ENCODE measurements around the gene ZNF500. TPM values are rescaled to one million over a fixed set of nuclear protein-coding genes. Genes with fewer than 3 reads are reported as not detected.
A peak's percentile ranks its signal among the peaks of the same experiment; 100 is the strongest.

The ZNF500 gene
- total RNA-seq, 1 donor from 2014 or later: 5.8 TPM

GRCh38 chr16:4734730-4735535 lies 32.0 kb downstream of the ZNF500 start:
- H3K27me3 ChIP-seq (ENCODE audit: control insufficient read depth, insufficient read depth, low read length): no peaks in the 10 kb centered on the region
- TF ChIP-seq, protein P1, sequence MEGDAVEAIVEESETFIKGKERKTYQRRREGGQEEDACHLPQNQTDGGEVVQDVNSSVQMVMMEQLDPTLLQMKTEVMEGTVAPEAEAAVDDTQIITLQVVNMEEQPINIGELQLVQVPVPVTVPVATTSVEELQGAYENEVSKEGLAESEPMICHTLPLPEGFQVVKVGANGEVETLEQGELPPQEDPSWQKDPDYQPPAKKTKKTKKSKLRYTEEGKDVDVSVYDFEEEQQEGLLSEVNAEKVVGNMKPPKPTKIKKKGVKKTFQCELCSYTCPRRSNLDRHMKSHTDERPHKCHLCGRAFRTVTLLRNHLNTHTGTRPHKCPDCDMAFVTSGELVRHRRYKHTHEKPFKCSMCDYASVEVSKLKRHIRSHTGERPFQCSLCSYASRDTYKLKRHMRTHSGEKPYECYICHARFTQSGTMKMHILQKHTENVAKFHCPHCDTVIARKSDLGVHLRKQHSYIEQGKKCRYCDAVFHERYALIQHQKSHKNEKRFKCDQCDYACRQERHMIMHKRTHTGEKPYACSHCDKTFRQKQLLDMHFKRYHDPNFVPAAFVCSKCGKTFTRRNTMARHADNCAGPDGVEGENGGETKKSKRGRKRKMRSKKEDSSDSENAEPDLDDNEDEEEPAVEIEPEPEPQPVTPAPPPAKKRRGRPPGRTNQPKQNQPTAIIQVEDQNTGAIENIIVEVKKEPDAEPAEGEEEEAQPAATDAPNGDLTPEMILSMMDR (IDR thresholded peaks at IDR 0.05; ENCODE audit: insufficient read depth, low read length, severe bottlenecking): no peak
- FAIRE-seq (no peak), DNase-seq (ENCODE audit: low read depth) (peak; percentile 45)
- peak overlapping the region; percentile 98 for H3K4me3 ChIP-seq (ENCODE audit: low read depth, low read length)
- H3K36me3 ChIP-seq (ENCODE audit: control insufficient read depth, insufficient read depth, low read length): peaks cover 2% of the 10 kb centered on the region

DNA sequence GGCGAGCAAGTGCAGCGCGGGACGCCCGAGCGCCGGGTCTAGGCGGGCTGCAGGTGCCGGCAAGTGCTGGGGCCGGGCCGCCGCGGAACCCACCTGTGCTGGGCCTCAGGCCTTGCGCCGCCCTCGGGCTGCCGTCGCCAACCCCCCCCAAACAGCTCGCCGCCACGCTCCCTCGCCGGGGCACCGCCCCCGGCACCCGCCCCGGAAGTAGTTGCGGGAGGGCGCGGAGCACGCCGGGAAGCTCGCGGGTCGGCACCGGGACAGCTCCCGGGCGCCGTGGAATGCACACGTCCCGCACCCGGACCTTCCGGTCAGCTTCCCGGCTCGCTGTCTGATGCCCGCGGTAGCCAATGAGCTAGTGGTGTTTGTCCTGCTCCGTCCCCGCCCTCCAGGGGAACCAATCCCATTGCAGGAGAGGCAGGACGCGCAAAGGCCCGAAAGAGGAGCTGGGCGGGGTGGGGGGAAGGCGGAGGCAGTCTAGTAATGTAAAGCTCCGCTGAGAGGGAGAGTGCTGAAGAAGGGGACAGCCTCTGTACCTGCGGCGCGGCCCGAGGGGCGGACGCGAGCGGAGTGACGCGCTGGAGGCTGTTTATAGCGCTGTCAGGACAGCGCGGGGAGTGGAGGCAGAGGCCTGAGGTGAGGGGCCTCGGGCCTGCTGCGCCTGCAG lies 32.8 kb downstream of the ZNF500 start, which contains the start of the genes ANKS3 and DNAAF8:
Gene ANKS3, minus strand, starts transcription at position 209 of the 667 bp plus-strand sequence. CDS start 4,122 bp downstream, outside the sequence.
Gene DNAAF8, plus strand, starts transcription at position 475 of the 667 bp plus-strand sequence. CDS start 1,978 bp downstream, outside the sequence.
- FAIRE-seq (no peak), DNase-seq (ENCODE audit: low read depth) (peak; percentile 91)
- TF ChIP-seq, protein P1 (IDR thresholded peaks at IDR 0.05; ENCODE audit: insufficient read depth, low read length, severe bottlenecking): no peak
- Histone ChIP-seq H3K36me3 (ENCODE audit: control insufficient read depth, insufficient read depth, low read length) (peaks cover 3% of the 10 kb centered on the region), H3K27me3 (ENCODE audit: control insufficient read depth, insufficient read depth, low read length) (no peaks in the 10 kb centered on the region), H3K4me3 (ENCODE audit: low read depth, low read length) (peak within 1 kb of the TSS; percentile 98)

GRCh38 chr16:4733747-4734062 lies 33.3 kb downstream of the ZNF500 start:
- H3K4me3 ChIP-seq (ENCODE audit: low read depth, low read length): peak overlapping the region; percentile 98
- no peak for FAIRE-seq
- DNase-seq (ENCODE audit: low read depth): no peak
- TF ChIP-seq, protein P1 (IDR thresholded peaks at IDR 0.05; ENCODE audit: insufficient read depth, low read length, severe bottlenecking): no peak
- H3K27me3 ChIP-seq (ENCODE audit: control insufficient read depth, insufficient read depth, low read length): no peaks in the 10 kb centered on the region
- peaks cover 3% of the 10 kb centered on the region for H3K36me3 ChIP-seq (ENCODE audit: control insufficient read depth, insufficient read depth, low read length)

GRCh38 chr16:4733211-4733742 lies 33.7 kb downstream of the ZNF500 start:
- H3K4me3 ChIP-seq (ENCODE audit: low read depth, low read length): peak overlapping the region; percentile 98
- DNase-seq (ENCODE audit: low read depth) (no peak), FAIRE-seq (no peak)
- no peaks in the 10 kb centered on the region for H3K27me3 ChIP-seq (ENCODE audit: control insufficient read depth, insufficient read depth, low read length)
- H3K36me3 ChIP-seq (ENCODE audit: control insufficient read depth, insufficient read depth, low read length): peaks cover 5% of the 10 kb centered on the region
- TF ChIP-seq, protein P1 (IDR thresholded peaks at IDR 0.05; ENCODE audit: insufficient read depth, low read length, severe bottlenecking): no peak

DNA sequence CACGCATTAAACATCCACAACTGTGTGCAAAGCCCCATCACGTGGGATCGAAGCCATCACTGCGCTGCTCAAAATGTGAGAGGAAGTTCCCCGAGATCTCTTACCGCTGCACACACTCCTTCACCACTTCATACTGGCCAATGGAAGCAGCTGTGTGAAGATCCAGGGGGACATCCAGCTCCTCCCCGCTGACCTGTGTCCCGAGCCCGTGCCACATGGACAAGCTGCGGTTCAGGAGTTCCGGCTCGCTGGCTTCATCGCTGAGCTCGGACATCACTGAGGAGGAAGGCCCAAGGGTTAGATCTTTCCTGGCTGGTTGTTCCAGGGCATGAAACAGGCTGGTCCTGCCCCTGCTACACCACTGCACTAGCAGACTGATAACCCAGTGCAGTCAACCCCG lies 37.1 kb downstream of the ZNF500 start:
- FAIRE-seq (no peak), DNase-seq (ENCODE audit: low read depth) (no peak)
- H3K36me3 ChIP-seq (ENCODE audit: control insufficient read depth, insufficient read depth, low read length): peaks cover 13% of the 10 kb centered on the region
- H3K4me3 ChIP-seq (ENCODE audit: low read depth, low read length): no peak overlapping the region
- TF ChIP-seq, protein P1 (IDR thresholded peaks at IDR 0.05; ENCODE audit: insufficient read depth, low read length, severe bottlenecking): no peak
- no peaks in the 10 kb centered on the region for H3K27me3 ChIP-seq (ENCODE audit: control insufficient read depth, insufficient read depth, low read length)

Data from bronchial epithelial cell (primary cell).